NCI-H69 (cell line): ENCODE measurements around the gene PTTG1IP2.
"Not testable (repeated sequence)": the region's sequence is repeated elsewhere in the genome, so short reads cannot be mapped to it uniquely, and the experiment has no call there.

Experiments used
- DNase-seq: peaks from one replicate; lab custom pipeline; 2025; lab: John Stamatoyannopoulos, UW

PTTG1IP2 gene

DNA sequence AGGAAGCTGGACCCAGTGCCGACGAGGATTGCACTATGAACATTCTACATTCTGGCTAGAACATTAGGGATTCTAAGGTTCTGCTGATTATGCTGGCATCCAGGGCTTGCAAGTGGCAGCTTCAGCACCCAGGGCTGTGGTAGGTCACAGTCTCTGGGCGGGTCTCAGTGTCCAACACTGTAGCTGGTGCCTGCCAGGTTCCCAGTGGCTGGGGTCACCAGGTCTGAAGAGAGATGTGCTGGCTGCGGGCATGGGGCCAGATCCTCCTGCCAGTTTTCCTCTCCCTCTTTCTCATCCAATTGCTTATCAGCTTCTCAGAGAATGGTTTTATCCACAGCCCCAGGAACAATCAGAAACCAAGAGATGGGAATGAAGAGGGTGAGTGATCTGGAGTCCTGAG is at the start of gene PTTG1IP2:
Gene PTTG1IP2, plus strand, starts transcription at position 86 of the 400 bp plus-strand sequence. Its CDS starts 148 bp downstream, at position 234.
- DNase-seq, result no peak

DNA sequence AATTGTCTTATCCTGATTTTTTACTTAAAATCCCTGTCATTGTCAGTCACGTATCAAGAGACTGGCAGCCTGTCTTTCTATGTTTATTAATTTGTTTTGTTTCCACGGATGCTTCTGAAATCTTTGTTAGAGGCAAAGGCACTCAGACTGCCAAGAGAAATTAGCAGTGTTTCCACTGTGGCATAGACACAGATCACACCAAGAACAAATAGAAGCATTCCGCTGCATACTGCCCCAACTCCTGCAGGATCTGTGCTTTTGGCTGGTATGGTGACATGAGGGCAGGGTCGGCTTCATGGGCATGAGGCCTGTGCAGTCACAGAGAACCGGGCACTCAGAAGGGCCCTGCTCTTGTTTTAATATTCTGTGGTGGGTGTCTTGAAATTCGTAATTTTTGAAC is 47.8 kb upstream of the PTTG1IP2 start:
- DNase-seq, result no peak

DNA sequence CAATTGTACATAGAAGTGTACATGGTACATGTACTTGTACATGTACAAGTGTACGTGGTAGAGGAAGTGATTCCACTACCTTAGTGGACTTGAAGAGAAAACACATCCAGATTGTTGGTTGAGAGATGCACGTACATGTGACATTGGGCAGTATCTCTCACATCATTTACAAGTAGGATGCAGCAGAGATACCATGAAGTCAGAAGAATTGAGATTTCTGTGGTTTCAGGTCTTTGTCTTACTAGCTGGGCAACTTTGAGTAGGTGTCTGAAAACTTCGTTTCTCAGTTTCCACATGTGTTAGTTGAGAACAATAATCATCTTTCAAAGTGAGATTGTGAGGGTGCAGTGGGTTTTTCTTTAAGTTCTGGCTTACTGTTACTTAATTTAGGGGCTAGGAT is 44.7 kb upstream of the PTTG1IP2 start:
- no peak for DNase-seq

DNA sequence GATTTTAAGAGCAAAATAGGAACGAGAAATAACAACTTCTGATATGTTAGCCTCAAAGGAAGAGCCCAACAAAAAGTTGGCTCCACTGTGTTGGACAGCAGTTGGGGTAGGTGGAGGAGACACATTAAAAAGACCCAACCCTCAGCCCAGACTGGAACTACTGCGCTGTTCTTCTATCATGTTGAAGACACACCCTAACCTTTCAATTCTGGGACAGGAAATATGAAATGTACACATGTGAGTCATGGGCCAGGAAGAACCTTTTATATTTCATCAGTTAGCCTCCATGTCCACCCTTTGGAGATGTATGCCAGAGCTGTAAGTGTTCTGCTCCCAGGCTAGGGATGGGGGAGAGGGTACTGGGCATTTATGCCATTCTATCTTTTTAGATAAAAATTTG is 44.1 kb upstream of the PTTG1IP2 start:
- DNase-seq, result peak; percentile 14

DNA sequence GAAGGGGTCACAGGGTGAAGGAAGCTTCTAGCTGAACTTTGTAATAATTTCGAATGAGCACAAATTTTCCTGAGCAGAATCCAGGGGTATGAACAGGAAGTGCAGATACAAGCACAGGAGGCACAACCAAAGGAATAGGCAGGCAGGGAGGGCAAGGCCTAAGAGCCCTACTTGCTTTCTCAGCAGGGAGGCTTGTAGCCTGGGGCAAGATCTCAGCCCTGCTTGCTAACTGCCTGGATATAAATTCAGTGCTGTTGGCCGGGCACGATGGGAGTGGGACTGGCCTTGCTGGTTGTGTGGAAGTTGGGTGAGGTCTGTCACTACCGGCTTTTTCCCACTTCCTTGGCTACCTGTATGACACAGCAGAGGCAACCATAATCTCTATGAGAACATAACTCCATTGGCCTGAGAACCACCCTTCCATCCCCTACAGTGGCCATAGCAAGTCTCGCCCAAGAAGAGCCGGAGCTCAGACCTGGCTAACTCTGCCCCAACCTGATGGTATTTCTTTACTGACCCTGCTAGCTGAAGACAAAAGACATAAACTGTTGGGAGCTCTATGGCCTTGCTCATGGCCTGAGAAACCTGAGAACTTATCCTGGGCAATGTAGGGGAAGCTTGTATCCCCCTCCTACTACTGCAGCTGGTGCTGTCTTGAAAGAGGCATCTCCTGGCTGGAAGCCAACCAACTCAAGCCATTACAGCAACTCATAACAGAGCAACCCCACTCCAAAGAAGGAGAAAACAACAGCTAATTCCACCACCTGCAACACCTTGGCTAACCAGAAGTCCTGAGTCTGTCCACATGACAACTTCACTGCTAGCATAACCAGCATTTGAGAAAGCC is 38.6 kb upstream of the PTTG1IP2 start:
- peak; percentile 31 for DNase-seq

- no peak for DNase-seq
Observed at GRCh38 chr7:90432752-90433151, 36.7 kb upstream of the PTTG1IP2 start.

DNA sequence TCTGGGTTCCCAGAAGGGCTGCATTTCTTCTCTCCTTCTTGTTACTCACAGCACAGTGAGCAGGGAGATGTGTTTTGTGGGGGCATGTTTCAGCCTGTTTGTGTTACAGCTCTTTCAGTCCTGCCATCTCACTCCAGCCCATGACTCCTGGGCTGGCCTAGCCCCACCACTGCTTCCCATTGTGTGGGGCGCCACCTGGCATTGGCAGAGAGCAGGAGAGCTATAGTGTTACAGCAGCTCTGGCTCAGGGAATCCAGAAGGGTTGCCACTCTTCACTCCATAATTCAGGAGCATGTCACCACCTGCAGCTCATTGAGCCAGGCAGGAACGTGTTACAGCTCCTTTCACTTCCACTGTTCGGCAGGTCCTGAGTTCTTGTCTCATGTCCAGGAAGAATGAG is 36.2 kb upstream of the PTTG1IP2 start:
- DNase-seq, result no peak

DNA sequence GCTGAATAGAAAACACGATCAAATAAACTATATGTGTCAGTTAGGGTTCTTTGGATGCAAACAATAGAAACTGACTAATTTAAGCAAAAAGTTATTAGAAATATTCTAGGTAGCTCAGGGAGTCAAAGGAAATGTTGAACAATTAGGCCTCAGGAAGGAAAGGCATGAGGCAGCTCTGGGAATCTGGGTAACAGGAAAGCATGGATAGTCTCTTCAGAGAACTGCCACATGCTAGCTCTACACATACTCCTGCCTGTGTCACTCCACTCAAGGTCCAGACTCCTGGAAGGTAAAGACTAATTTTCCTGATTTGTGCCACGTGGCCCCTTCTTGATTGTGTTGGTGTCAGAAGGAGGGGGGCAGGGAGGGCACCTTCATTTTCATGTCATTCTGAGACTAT is 23.8 kb upstream of the PTTG1IP2 start:
- no peak for DNase-seq

DNA sequence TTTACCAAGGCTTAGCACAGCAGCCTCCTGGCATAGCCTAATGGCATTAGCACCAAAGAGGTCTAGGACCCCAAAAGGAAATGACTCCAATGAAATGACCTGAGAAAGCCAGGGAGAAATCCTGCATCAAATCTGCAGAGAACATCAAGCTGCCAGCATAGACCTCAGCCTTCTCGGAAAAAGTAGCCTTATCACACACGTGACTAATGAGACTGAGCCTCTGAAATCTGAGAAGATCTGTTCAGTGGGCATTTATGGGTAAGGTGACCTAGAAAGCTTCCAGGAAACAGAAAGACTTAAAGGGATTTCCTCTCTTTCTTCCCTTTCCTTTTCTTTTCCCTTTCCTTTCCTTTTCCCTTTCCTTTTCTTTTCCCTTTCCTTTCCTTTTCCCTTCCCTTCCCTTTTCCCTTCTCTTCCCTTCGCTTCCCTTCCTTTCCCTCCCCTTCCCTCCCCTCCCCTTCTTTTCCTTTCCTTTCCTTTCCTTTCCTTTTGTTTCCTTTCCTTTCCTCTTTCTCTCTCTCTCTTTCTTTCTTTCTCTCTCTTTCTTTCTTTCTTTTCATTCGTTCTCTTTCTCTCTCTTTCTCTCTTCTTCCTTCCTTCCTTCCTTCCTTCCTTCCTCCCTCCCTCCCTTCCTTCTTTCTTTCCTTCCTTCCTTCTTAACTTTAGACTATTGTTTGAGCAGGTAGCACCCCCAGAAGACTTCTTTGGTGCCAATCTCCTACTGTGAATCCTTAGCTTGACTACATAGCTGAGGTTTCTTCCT is 23.1 kb upstream of the PTTG1IP2 start:
- peak; percentile 12 for DNase-seq

- DNase-seq, result peak; percentile 33
Observed at GRCh38 chr7:90453259-90453891, 16.1 kb upstream of the PTTG1IP2 start.

- DNase-seq, result peak; percentile 13
Observed at GRCh38 chr7:90453931-90454330, 15.5 kb upstream of the PTTG1IP2 start.

- DNase-seq, result peak; percentile 65
Observed at GRCh38 chr7:90455163-90456030, 14.0 kb upstream of the PTTG1IP2 start.

DNA sequence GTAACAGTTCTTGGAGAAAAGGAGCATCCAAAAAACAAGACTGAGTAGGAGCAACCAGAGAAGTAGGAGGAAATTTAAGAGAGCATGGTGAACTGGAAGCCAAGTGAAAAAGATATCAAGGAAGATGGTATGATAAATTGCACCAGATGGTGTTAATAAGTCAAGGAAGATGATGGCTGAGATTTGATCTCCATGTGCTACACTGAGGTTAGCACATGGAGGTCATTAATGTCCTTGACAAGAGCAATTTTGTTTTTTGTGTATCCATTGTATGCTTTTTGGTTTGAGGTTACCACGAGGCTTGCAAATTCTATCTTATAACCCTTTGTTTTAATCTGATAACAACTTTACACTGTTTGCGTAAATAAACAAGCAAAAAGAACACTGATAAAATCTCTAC is 11.3 kb upstream of the PTTG1IP2 start:
- no peak for DNase-seq

GRCh38 chr7:90459888-90460287 is 9.6 kb upstream of the PTTG1IP2 start:
- no peak for DNase-seq

DNA sequence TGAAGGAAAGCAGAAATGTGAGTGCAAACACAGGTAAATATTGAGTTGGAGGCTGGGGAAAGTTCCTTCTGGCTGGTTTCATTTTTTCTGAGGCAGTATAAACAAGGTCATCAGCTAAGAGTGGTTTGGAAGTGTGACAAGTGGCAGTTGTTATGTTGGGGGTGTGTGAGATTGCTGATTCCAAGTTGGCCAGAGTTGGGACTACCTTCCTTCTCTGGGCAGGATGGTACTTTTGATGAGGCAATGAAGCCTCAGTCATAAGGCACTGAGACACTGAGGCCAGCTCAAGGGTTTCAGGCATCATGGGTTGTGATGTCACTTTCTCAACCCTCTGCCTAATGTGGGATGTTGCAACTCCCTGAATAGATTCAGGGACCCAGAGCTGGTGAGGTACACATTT is 8.2 kb upstream of the PTTG1IP2 start:
- no peak for DNase-seq

GRCh38 chr7:90463151-90463628 is 6.2 kb upstream of the PTTG1IP2 start:
- DNase-seq, result not testable (repeated sequence)

- no peak for DNase-seq
Observed at GRCh38 chr7:90465816-90466215, 3.6 kb upstream of the PTTG1IP2 start.

DNA sequence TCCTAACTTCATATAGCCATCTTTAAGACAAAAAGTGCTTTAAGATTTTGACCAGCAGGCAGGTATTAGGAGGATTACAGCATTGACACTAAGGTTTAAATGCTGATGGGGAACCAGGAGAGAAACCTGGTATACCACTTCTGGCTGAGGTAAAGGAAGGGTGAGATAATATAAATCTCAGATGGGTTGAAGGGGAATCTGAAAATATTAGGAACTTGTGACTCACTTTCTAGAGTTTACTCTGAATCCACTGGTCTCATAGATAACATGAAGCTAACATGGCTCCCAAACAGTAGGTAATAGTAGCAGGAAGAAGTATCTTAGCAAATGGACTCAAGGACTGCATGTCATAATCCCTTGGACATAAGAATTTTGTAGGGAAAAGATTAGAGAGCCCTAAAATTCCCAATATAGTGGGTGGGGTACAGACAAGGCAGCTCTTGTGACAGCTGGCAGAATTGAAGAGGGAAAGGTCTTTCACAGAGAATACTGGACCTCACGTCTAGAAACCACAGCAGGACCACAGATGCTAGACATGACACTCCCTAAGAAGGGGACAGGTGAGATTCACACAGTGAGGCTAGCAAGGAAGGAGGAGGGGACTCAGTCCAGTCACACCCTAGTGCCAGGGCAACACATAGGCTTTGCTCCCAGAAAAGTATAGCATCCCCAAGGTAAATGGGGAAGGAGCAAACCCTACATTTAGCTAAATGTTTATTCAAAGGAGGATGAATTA is 3.5 kb downstream of the PTTG1IP2 start:
- DNase-seq, result no peak

DNA sequence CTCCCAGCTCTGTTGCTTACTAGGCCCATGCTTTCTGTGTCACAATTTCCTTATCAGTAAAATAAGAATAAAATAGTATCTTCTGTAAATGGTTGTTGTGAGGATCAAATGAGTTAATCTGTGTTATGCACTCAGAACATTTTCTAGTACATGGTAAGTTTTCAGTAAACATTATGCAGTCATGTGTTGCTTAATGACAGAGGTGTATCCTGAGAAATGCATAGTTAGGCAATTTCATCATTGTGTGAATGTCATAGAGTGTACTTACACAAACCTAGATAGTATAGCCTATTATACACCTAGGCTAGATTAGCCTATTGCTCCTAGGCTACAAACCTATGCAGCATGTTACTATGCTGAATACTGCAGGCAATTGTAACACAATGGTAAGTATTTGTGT is 4.4 kb downstream of the PTTG1IP2 start:
- DNase-seq, result no peak

DNA sequence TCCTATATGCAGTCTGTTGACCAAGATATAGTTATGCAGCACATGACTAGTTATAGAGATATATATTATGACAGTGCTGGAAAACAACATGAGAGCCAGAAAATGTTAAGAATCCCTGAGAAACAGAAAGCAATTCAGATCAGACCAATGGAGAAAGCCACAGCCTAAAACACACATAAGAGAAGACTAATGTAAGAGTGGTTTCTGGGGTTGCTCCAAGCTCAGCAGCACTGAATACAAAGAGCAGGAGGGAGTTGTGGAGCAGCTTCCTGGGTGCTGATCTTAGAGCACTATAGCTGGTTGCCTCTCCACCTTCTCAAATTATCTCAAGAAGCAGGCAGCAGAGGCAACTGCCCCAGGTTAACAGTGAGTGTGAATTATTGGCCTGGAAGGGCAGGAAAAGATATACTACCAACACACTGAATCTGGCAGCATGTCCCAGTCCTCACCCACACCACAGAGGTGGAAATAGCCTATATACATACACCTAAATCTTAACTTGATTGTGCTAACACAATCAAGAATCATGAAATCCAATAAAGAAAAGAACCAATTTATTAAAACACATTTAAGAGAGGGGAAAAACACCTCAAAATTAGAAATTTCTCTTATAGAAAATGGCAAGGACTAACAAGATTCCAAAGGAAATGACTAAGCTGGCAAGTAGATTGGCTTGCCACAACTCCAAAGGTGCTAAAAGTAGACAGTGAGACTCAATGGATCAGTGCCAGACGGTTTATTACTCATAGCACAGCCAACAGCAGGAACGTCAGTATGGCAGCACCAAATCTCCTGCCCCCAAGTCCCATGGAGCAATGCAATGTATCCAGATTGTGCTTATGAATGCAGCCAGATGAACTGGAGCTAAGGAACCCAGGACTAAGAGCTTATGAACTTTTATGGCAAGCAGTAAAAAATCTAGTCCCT is 5.1 kb downstream of the PTTG1IP2 start:
- no peak for DNase-seq
